ENCODE results near the gene LRRN2.

- TF ChIP-seq CTCF (IDR thresholded peaks at IDR 0.05): no peak
- no peak for TF ChIP-seq POLR2A (IDR thresholded peaks at IDR 0.05)
Measured at GRCh38 chr1:204616641-204617040, 68.9 kb downstream of the LRRN2 start.
